ENCODE measurements around the gene LILRB4.
"Not testable (repeated sequence)": the region's sequence is repeated elsewhere in the genome, so short reads cannot be mapped to it uniquely, and the experiment has no call there.

The LILRB4 gene

GRCh38 chr19:54624234-54624633 is 38.6 kb upstream of the LILRB4 start:
- not testable (repeated sequence) for H3K4me3 ChIP-seq (ENCODE audit: low read length); H3K36me3 ChIP-seq (ENCODE audit: control insufficient read depth, insufficient read depth, low read length); H4K8ac ChIP-seq (ENCODE audit: low read depth, low read length); H3K79me2 ChIP-seq (ENCODE audit: control insufficient read depth, insufficient read depth, low read length); H3K4me1 ChIP-seq (ENCODE audit: control insufficient read depth, low read depth, low read length); H3K27me3 ChIP-seq (ENCODE audit: insufficient read depth, low read length, poor library complexity); H4K5ac ChIP-seq (ENCODE audit: low read length); H3K4me2 ChIP-seq (ENCODE audit: low read length); H3K9ac ChIP-seq (ENCODE audit: low read length); H3K18ac ChIP-seq (ENCODE audit: low read length); H2AK5ac ChIP-seq (ENCODE audit: low read length); H2BK15ac ChIP-seq (replicated peaks; ENCODE audit: low read depth); H3K23ac ChIP-seq (ENCODE audit: low read length); H3K56ac ChIP-seq (ENCODE audit: low read length); H3K27ac ChIP-seq (ENCODE audit: low read depth, low read length); DNase-seq; H3K4ac ChIP-seq (ENCODE audit: low read depth, low read length); H2BK120ac ChIP-seq (ENCODE audit: low read depth, low read length); H2BK5ac ChIP-seq (ENCODE audit: low read length); H3K79me1 ChIP-seq (ENCODE audit: low read length)
- WGBS (ENCODE audit: extremely low coverage, insufficient coverage, low lambda C conversion rate), result no CpG with 5 or more reads among the region's 10 CpGs

DNA sequence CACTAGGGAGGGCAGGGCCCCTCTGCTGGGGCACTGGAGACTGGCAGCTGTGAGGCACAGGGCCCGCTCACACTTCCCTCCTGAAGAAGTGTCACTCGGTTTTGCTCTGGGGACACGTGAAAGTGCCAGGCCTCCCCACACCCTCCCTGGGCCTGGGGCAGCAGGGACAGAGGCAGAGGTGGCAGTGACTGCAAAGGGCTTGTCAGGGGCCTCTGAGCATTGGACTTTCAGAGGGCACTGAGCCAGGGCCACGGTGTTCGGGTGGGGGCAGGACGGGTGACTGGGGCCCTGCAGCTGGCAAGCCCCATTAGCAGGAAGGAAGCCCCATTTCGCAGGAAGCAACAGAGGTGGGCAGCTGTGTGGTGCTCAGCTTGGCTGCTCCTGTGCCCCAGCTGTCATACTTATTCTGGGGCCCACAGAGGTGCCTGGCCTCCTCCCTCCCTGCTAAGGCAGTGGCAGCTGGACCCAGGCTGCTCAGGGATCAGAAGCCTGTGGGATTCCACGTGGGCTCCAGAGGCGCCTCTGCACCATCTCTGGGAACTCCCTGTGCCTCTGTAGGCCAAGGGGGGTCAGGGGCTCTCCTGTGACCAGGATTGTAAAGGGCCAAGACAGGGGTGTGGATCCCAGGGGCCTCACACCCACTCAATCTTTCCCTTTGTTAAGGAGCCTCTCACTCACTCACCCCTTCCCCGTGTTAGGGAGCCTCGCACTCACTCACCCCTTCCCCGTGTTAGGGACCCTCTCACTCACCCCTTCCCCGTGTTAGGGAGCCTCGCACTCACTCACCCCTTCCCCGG is 37.7 kb upstream of the LILRB4 start:
- DNase-seq; H2BK15ac ChIP-seq (replicated peaks; ENCODE audit: low read depth); H4K8ac ChIP-seq (ENCODE audit: low read depth, low read length); H3K27ac ChIP-seq (ENCODE audit: low read depth, low read length); H3K79me2 ChIP-seq (ENCODE audit: control insufficient read depth, insufficient read depth, low read length); H3K4me3 ChIP-seq (ENCODE audit: low read length); H3K9ac ChIP-seq (ENCODE audit: low read length); H2BK120ac ChIP-seq (ENCODE audit: low read depth, low read length); H3K4ac ChIP-seq (ENCODE audit: low read depth, low read length); H3K36me3 ChIP-seq (ENCODE audit: control insufficient read depth, insufficient read depth, low read length); H3K27me3 ChIP-seq (ENCODE audit: insufficient read depth, low read length, poor library complexity); H3K4me2 ChIP-seq (ENCODE audit: low read length); H3K18ac ChIP-seq (ENCODE audit: low read length); H3K4me1 ChIP-seq (ENCODE audit: control insufficient read depth, low read depth, low read length); H2BK5ac ChIP-seq (ENCODE audit: low read length); H3K79me1 ChIP-seq (ENCODE audit: low read length); H2AK5ac ChIP-seq (ENCODE audit: low read length); H3K23ac ChIP-seq (ENCODE audit: low read length); H3K56ac ChIP-seq (ENCODE audit: low read length); H4K5ac ChIP-seq (ENCODE audit: low read length): not testable (repeated sequence)
- WGBS (ENCODE audit: extremely low coverage, insufficient coverage, low lambda C conversion rate), result no CpG with 5 or more reads among the region's 15 CpGs

- H3K36me3 ChIP-seq (ENCODE audit: control insufficient read depth, insufficient read depth, low read length), result no peaks in the 10 kb centered on the region
- DNase-seq, result no peak
- H3K4ac ChIP-seq (ENCODE audit: low read depth, low read length), result no peak overlapping the region
- peak overlapping the region; percentile 8 for H3K27ac ChIP-seq (ENCODE audit: low read depth, low read length)
- no peak overlapping the region for H2BK5ac ChIP-seq (ENCODE audit: low read length)
- H3K4me3 ChIP-seq (ENCODE audit: low read length), result no peak overlapping the region
- no peak overlapping the region for H4K5ac ChIP-seq (ENCODE audit: low read length)
- H3K4me2 ChIP-seq (ENCODE audit: low read length), result no peak overlapping the region
- H4K8ac ChIP-seq (ENCODE audit: low read depth, low read length), result no peak overlapping the region
- no peaks in the 10 kb centered on the region for H3K27me3 ChIP-seq (ENCODE audit: insufficient read depth, low read length, poor library complexity)
- no peak overlapping the region for H2BK120ac ChIP-seq (ENCODE audit: low read depth, low read length)
- no peaks in the 10 kb centered on the region for H3K4me1 ChIP-seq (ENCODE audit: control insufficient read depth, low read depth, low read length)
- H3K23ac ChIP-seq (ENCODE audit: low read length), result no peak overlapping the region
- no peak overlapping the region for H2AK5ac ChIP-seq (ENCODE audit: low read length)
- H3K18ac ChIP-seq (ENCODE audit: low read length), result no peak overlapping the region
- H3K79me2 ChIP-seq (ENCODE audit: control insufficient read depth, insufficient read depth, low read length), result no peaks in the 10 kb centered on the region
- no peak overlapping the region for H3K56ac ChIP-seq (ENCODE audit: low read length)
- WGBS (ENCODE audit: extremely low coverage, insufficient coverage, low lambda C conversion rate), result no CpG with 5 or more reads among the region's 8 CpGs
- no peak overlapping the region for H3K9ac ChIP-seq (ENCODE audit: low read length)
- H2BK15ac ChIP-seq (replicated peaks; ENCODE audit: low read depth), result no peak overlapping the region
- no peaks in the 10 kb centered on the region for H3K79me1 ChIP-seq (ENCODE audit: low read length)
Observed at GRCh38 chr19:54626757-54627156, 36.0 kb upstream of the LILRB4 start.

GRCh38 chr19:54627912-54628311 is 34.9 kb upstream of the LILRB4 start:
- H3K18ac ChIP-seq (ENCODE audit: low read length); H3K79me2 ChIP-seq (ENCODE audit: control insufficient read depth, insufficient read depth, low read length); H2BK15ac ChIP-seq (replicated peaks; ENCODE audit: low read depth); H2AK5ac ChIP-seq (ENCODE audit: low read length); H3K9ac ChIP-seq (ENCODE audit: low read length); H3K36me3 ChIP-seq (ENCODE audit: control insufficient read depth, insufficient read depth, low read length); H2BK120ac ChIP-seq (ENCODE audit: low read depth, low read length); H2BK5ac ChIP-seq (ENCODE audit: low read length); H3K79me1 ChIP-seq (ENCODE audit: low read length); H3K4me1 ChIP-seq (ENCODE audit: control insufficient read depth, low read depth, low read length); H3K56ac ChIP-seq (ENCODE audit: low read length); H3K4ac ChIP-seq (ENCODE audit: low read depth, low read length); H3K4me2 ChIP-seq (ENCODE audit: low read length); H3K27me3 ChIP-seq (ENCODE audit: insufficient read depth, low read length, poor library complexity); DNase-seq; H3K27ac ChIP-seq (ENCODE audit: low read depth, low read length); H3K4me3 ChIP-seq (ENCODE audit: low read length); H3K23ac ChIP-seq (ENCODE audit: low read length); H4K5ac ChIP-seq (ENCODE audit: low read length); H4K8ac ChIP-seq (ENCODE audit: low read depth, low read length): not testable (repeated sequence)
- no CpG with 5 or more reads among the region's 4 CpGs for WGBS (ENCODE audit: extremely low coverage, insufficient coverage, low lambda C conversion rate)

GRCh38 chr19:54630262-54630661 is 32.5 kb upstream of the LILRB4 start, which contains the start of gene LILRB1:
TSS of gene LILRB1 (plus strand) at chr19:54630484. CDS start at chr19:54631074, 590 bp downstream.
- H3K27ac ChIP-seq (ENCODE audit: low read depth, low read length); H2BK5ac ChIP-seq (ENCODE audit: low read length); H4K8ac ChIP-seq (ENCODE audit: low read depth, low read length); H3K18ac ChIP-seq (ENCODE audit: low read length); H2BK15ac ChIP-seq (replicated peaks; ENCODE audit: low read depth); H4K5ac ChIP-seq (ENCODE audit: low read length); H2BK120ac ChIP-seq (ENCODE audit: low read depth, low read length); H3K9ac ChIP-seq (ENCODE audit: low read length); DNase-seq; H3K4me1 ChIP-seq (ENCODE audit: control insufficient read depth, low read depth, low read length); H3K27me3 ChIP-seq (ENCODE audit: insufficient read depth, low read length, poor library complexity); H3K23ac ChIP-seq (ENCODE audit: low read length); H3K79me2 ChIP-seq (ENCODE audit: control insufficient read depth, insufficient read depth, low read length); H3K56ac ChIP-seq (ENCODE audit: low read length); H3K79me1 ChIP-seq (ENCODE audit: low read length); H3K4ac ChIP-seq (ENCODE audit: low read depth, low read length); H3K36me3 ChIP-seq (ENCODE audit: control insufficient read depth, insufficient read depth, low read length); H2AK5ac ChIP-seq (ENCODE audit: low read length); H3K4me3 ChIP-seq (ENCODE audit: low read length); H3K4me2 ChIP-seq (ENCODE audit: low read length): not testable (repeated sequence)
- no CpG with 5 or more reads among the region's 9 CpGs for WGBS (ENCODE audit: extremely low coverage, insufficient coverage, low lambda C conversion rate)

DNA sequence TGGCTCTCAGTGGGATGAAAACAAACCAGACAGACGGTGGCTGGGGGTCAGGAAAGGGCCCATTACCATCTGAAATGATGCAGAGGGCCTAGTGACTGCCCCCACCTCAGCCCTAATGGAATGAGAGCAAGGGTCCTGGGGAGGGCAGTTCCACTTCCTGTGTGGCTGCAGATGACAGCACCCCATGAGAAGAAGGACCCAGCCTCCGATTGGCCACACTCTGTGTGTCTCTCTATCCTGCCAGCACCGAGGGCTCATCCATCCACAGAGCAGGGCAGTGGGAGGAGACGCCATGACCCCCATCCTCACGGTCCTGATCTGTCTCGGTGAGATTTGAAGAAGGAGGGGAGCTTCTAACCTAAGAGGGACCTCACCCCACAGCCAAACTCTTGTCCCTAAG is 32.0 kb upstream of the LILRB4 start:
- no peak overlapping the region for H3K4me2 ChIP-seq (ENCODE audit: low read length)
- H3K56ac ChIP-seq (ENCODE audit: low read length), result no peak overlapping the region
- no peak overlapping the region for H4K8ac ChIP-seq (ENCODE audit: low read depth, low read length)
- H3K4me1 ChIP-seq (ENCODE audit: control insufficient read depth, low read depth, low read length), result no peaks in the 10 kb centered on the region
- no peak overlapping the region for H3K4ac ChIP-seq (ENCODE audit: low read depth, low read length)
- H3K23ac ChIP-seq (ENCODE audit: low read length), result no peak overlapping the region
- no peak overlapping the region for H3K9ac ChIP-seq (ENCODE audit: low read length)
- H4K5ac ChIP-seq (ENCODE audit: low read length), result no peak overlapping the region
- no peaks in the 10 kb centered on the region for H3K27me3 ChIP-seq (ENCODE audit: insufficient read depth, low read length, poor library complexity)
- no peak overlapping the region for H2BK5ac ChIP-seq (ENCODE audit: low read length)
- no peaks in the 10 kb centered on the region for H3K79me1 ChIP-seq (ENCODE audit: low read length)
- H2AK5ac ChIP-seq (ENCODE audit: low read length), result no peak overlapping the region
- no peak overlapping the region for H2BK15ac ChIP-seq (replicated peaks; ENCODE audit: low read depth)
- no peak overlapping the region for H3K27ac ChIP-seq (ENCODE audit: low read depth, low read length)
- no peak for DNase-seq
- H2BK120ac ChIP-seq (ENCODE audit: low read depth, low read length), result no peak overlapping the region
- no CpG with 5 or more reads among the region's 6 CpGs for WGBS (ENCODE audit: extremely low coverage, insufficient coverage, low lambda C conversion rate)
- H3K36me3 ChIP-seq (ENCODE audit: control insufficient read depth, insufficient read depth, low read length), result no peaks in the 10 kb centered on the region
- H3K79me2 ChIP-seq (ENCODE audit: control insufficient read depth, insufficient read depth, low read length), result no peaks in the 10 kb centered on the region
- H3K4me3 ChIP-seq (ENCODE audit: low read length), result no peak overlapping the region
- H3K18ac ChIP-seq (ENCODE audit: low read length), result no peak overlapping the region
